HEK293 (cell line): ENCODE data around the gene JMJD4.
A peak's percentile ranks its signal among the peaks of the same experiment; 100 is the strongest.

ENCODE experiments used
- CTCF ChIA-PET: fragments of 350-600 bp; formaldehyde crosslinking; extraction: SDS; loops from one replicate; lab custom pipeline; 2021; ENCODE audit warnings: antibody characterized with exemption; lab: Yijun Ruan, JAX
- POLR2A ChIA-PET: fragments of 300-600 bp; formaldehyde crosslinking; extraction: SDS; loops from one replicate; lab custom pipeline; 2020; ENCODE audit warnings: antibody characterized with exemption, inconsistent platforms; lab: Yijun Ruan, JAX
- H3K27ac ChIP-seq: fragments of 200-500 bp; sonication (Bioruptor generic); 2 replicates; pipeline ENCODE4 v1.5.1; 2014; ENCODE audit warnings: low read depth, low read length, control low read depth, inconsistent platforms; ENCODE audit errors: extremely low read depth
- H3K36me3 ChIP-seq, 2 experiments: fragments of 200-500 bp in 1 of 2; sonication (Bioruptor generic) in 1 of 2; 1 replicate in 1 of 2; 2 replicates in 1 of 2; pipeline ENCODE4 v1.5.1; 2014 to 2017; ENCODE audit warnings: inconsistent platforms in 2 of 2, low read length in 2 of 2; ENCODE audit not compliant: control insufficient read depth in 2 of 2, insufficient read depth in 1 of 2
- H3K4me1 ChIP-seq: fragments of 200-500 bp; sonication (Bioruptor generic); 2 replicates; pipeline ENCODE4 v1.5.1; 2014; ENCODE audit warnings: mild to moderate bottlenecking, low read length, inconsistent platforms; ENCODE audit not compliant: control insufficient read depth, insufficient read depth
- H3K4me3 ChIP-seq: 2 replicates; pipeline ENCODE4 v1.5.1; 2011; ENCODE audit warnings: low read depth, mild to moderate bottlenecking, control low read depth, low read length, moderate library complexity
- H3K9me3 ChIP-seq: fragments of 200-500 bp; sonication (Bioruptor generic); 2 replicates; pipeline ENCODE4 v1.5.1; 2014; ENCODE audit warnings: low read depth, low read length, inconsistent platforms; ENCODE audit not compliant: control insufficient read depth, insufficient read depth
- GLIS1 ChIP-seq: fragments of 450-650 bp; formaldehyde crosslinking; IDR thresholded peaks from 2 replicates; pipeline ENCODE4 v1.5.1; 2016; ENCODE audit warnings: missing biosample characterization, missing genetic modification characterization
- KLF1 ChIP-seq: fragments of 450-650 bp; formaldehyde crosslinking; IDR thresholded peaks from 2 replicates; pipeline ENCODE4 v1.5.1; 2016; ENCODE audit warnings: missing biosample characterization, missing genetic modification characterization
- RBAK ChIP-seq: fragments of 450-650 bp; formaldehyde crosslinking; IDR thresholded peaks from 2 replicates; pipeline ENCODE4 v1.5.1; 2016; ENCODE audit warnings: missing biosample characterization, missing genetic modification characterization
- SALL2 ChIP-seq: fragments of 450-650 bp; formaldehyde crosslinking; IDR thresholded peaks from 2 replicates; pipeline ENCODE4 v1.5.0; 2017; ENCODE audit warnings: missing biosample characterization, mild to moderate bottlenecking, missing genetic modification characterization, borderline replicate concordance
- TRIM28 ChIP-seq: IDR thresholded peaks from 2 replicates; pipeline ENCODE4 v1.6.1; 2011; ENCODE audit warnings: low read length, control low read depth, borderline replicate concordance
- WT1 ChIP-seq: fragments of 450-650 bp; formaldehyde crosslinking; IDR thresholded peaks from 2 replicates; pipeline ENCODE4 v1.5.1; 2016; ENCODE audit warnings: missing biosample characterization, missing genetic modification characterization
- ZBTB17 ChIP-seq: fragments of 450-650 bp; formaldehyde crosslinking; IDR thresholded peaks from 2 replicates; pipeline ENCODE4 v1.5.1; 2016; ENCODE audit warnings: missing biosample characterization, missing genetic modification characterization
- ZBTB20 ChIP-seq: fragments of 450-650 bp; formaldehyde crosslinking; IDR thresholded peaks from 2 replicates; pipeline ENCODE4 v1.5.1; 2016; ENCODE audit warnings: missing biosample characterization, missing genetic modification characterization
- ZFP41 ChIP-seq: fragments of 450-650 bp; formaldehyde crosslinking; IDR thresholded peaks from 2 replicates; pipeline ENCODE4 v1.5.1; 2016; ENCODE audit warnings: missing biosample characterization, missing genetic modification characterization, borderline replicate concordance
- ZNF155 ChIP-seq: fragments of 450-650 bp; formaldehyde crosslinking; IDR thresholded peaks from 2 replicates; pipeline ENCODE4 v1.5.1; 2016; ENCODE audit warnings: missing biosample characterization, missing genetic modification characterization
- ZNF157 ChIP-seq: fragments of 450-650 bp; formaldehyde crosslinking; IDR thresholded peaks from 2 replicates; pipeline ENCODE4 v1.5.1; 2016; ENCODE audit warnings: missing biosample characterization, missing genetic modification characterization
- ZNF18 ChIP-seq: fragments of 450-650 bp; formaldehyde crosslinking; IDR thresholded peaks from 2 replicates; pipeline ENCODE4 v1.5.1; 2016; ENCODE audit warnings: missing biosample characterization, missing genetic modification characterization
- ZNF211 ChIP-seq: fragments of 450-650 bp; formaldehyde crosslinking; IDR thresholded peaks from 2 replicates; pipeline ENCODE4 v1.5.1; 2016; ENCODE audit warnings: low read depth, missing biosample characterization, missing genetic modification characterization
- ZNF266 ChIP-seq: fragments of 450-650 bp; formaldehyde crosslinking; IDR thresholded peaks from 2 replicates; pipeline ENCODE4 v1.5.1; 2016; ENCODE audit warnings: missing biosample characterization, missing genetic modification characterization, low read depth
- ZNF292 ChIP-seq: fragments of 450-650 bp; formaldehyde crosslinking; IDR thresholded peaks from 2 replicates; pipeline ENCODE4 v1.5.1; 2016; ENCODE audit warnings: low read depth, missing biosample characterization, missing genetic modification characterization, borderline replicate concordance
- ZNF366 ChIP-seq: fragments of 450-650 bp; formaldehyde crosslinking; conservative IDR thresholded peaks from 2 replicates; pipeline ENCODE4 v1.5.1; 2016; ENCODE audit warnings: missing biosample characterization, missing genetic modification characterization
- ZNF449 ChIP-seq: fragments of 450-650 bp; formaldehyde crosslinking; IDR thresholded peaks from 2 replicates; pipeline ENCODE4 v1.5.1; 2017; ENCODE audit warnings: missing biosample characterization, mild to moderate bottlenecking, missing genetic modification characterization, moderate library complexity
- ZNF544 ChIP-seq: fragments of 450-650 bp; formaldehyde crosslinking; IDR thresholded peaks from 2 replicates; pipeline ENCODE4 v1.5.0; 2017; ENCODE audit warnings: missing biosample characterization, missing genetic modification characterization
- ZNF560 ChIP-seq: fragments of 450-650 bp; formaldehyde crosslinking; IDR thresholded peaks from 2 replicates; pipeline ENCODE4 v1.5.1; 2017; ENCODE audit warnings: missing biosample characterization, missing genetic modification characterization, borderline replicate concordance
- ZNF571 ChIP-seq: fragments of 450-650 bp; formaldehyde crosslinking; IDR thresholded peaks from 2 replicates; pipeline ENCODE4 v1.5.0; 2017; ENCODE audit warnings: missing biosample characterization, missing genetic modification characterization
- ZNF645 ChIP-seq: fragments of 450-650 bp; formaldehyde crosslinking; IDR thresholded peaks from 2 replicates; pipeline ENCODE4; 2016; ENCODE audit warnings: missing biosample characterization, missing genetic modification characterization
- ZNF768 ChIP-seq: fragments of 450-650 bp; formaldehyde crosslinking; IDR thresholded peaks from 2 replicates; pipeline ENCODE4 v1.5.1; 2018; ENCODE audit warnings: missing biosample characterization, mild to moderate bottlenecking, missing genetic modification characterization
- TF ChIP-seq, protein P1 (sequence below): fragments of 450-650 bp; formaldehyde crosslinking; IDR thresholded peaks from 2 replicates; pipeline ENCODE4 v1.5.1; 2016; ENCODE audit warnings: missing biosample characterization, missing genetic modification characterization
- TF ChIP-seq, protein P2 (sequence below): fragments of 450-650 bp; formaldehyde crosslinking; IDR thresholded peaks from 2 replicates; pipeline ENCODE4 v1.5.1; 2016; ENCODE audit warnings: missing biosample characterization, missing genetic modification characterization
- TF ChIP-seq, protein P3 (sequence below): fragments of 450-650 bp; formaldehyde crosslinking; IDR thresholded peaks from 2 replicates; pipeline ENCODE4 v1.5.1; 2016; ENCODE audit warnings: missing biosample characterization, missing genetic modification characterization

The JMJD4 gene

DNA sequence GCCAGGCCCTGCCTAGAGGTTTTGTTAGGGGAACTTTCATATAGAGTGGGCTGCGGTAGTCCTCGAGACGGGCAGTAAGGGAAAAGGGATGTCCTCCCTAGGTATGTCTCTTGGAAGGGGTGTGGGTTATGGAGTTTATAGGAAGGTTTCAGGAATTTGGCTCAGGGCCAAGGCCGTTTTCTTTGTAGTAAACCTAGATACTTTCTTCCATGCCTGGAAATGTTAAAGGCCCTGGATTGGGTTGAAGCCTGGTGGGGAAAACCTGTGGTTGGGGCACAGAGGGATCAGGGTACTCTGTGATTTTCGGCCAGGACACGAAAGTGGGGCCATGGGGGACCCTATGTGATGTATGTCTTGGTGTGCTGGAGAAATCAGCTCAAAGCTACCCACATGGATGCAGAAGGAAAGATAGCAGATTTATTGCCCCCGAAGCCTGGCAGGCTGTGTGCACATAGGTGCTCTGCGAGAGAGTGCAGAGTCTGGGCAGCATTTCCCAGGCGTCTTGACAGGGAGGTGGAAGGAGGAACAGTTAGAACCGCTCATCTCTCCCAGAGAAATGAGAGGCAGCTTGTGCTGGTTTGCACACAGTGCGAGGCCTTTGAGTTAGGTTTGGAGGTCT, 1.8 kb upstream of the JMJD4 start:
- Histone ChIP-seq H3K4me1 (peaks cover 10% of the 10 kb centered on the region; the same call in 1 of the 2 replicates), H3K27ac (no peak overlapping the region), H3K9me3 (no peaks in the 10 kb centered on the region), H3K36me3 (peaks cover 6 to 52% of the 10 kb centered on the region in 2 experiments; a peak in 2 of 3 replicates), H3K4me3 (no peak overlapping the region)
- ChIA-PET POLR2A (interaction anchor here (2.3 kb wide), 1 partner anchor 9 kb away, joined by 8 read pairs; no protein-coding TSS in a partner anchor), CTCF (no interaction called here)
- peak; percentile 82 for TF ChIP-seq ZBTB17 (tag by site-specific recombination)
- TF ChIP-seq TRIM28, result no peak
- TF ChIP-seq GLIS1, result no peak
- no peak for TF ChIP-seq ZNF560 (tag by site-specific recombination)
- no peak for TF ChIP-seq ZNF211 (tag by site-specific recombination)
- no peak for TF ChIP-seq ZNF571 (tag by site-specific recombination)
- no peak for TF ChIP-seq ZNF18 (tag by site-specific recombination)
- no peak for TF ChIP-seq ZNF155
- no peak for TF ChIP-seq ZBTB20 (tag by site-specific recombination)
- TF ChIP-seq ZNF266, result no peak
- no peak for TF ChIP-seq KLF1
- TF ChIP-seq ZNF768 (tag by site-specific recombination), result no peak
- TF ChIP-seq WT1 (tag by site-specific recombination), result no peak
- TF ChIP-seq SALL2 (tag by site-specific recombination), result no peak
- TF ChIP-seq ZNF544 (tag by site-specific recombination), result 0 out of 2 replicates have a peak, but pooled peaks have one; percentile 30
- TF ChIP-seq RBAK (tag by site-specific recombination), result no peak

GRCh38 chr1:227735539-227736285, 610 bp upstream of the JMJD4 start:
- Histone ChIP-seq H3K36me3 (peaks cover 6 to 57% of the 10 kb centered on the region in 2 experiments; a peak in 2 of 3 replicates), H3K4me1 (peaks cover 13% of the 10 kb centered on the region; the same call in 1 of the 2 replicates), H3K9me3 (no peaks in the 10 kb centered on the region), H3K27ac (peak overlapping the region; percentile 89; the same call in 1 of the 2 replicates), H3K4me3 (peak overlapping the region; percentile 75)
- CTCF ChIA-PET, result interaction anchor here (0.7 kb wide), 1 partner anchor 1577 kb away, joined by 3 read pairs; no protein-coding TSS in a partner anchor
- POLR2A ChIA-PET, result interaction anchor here (0.6 to 2.3 kb wide), 10 partner anchors 8 to 346 kb away, joined by 3 to 8 read pairs (median 5); partner anchors contain the start of genes WNT9A and ZNF678
- TF ChIP-seq, protein P1, sequence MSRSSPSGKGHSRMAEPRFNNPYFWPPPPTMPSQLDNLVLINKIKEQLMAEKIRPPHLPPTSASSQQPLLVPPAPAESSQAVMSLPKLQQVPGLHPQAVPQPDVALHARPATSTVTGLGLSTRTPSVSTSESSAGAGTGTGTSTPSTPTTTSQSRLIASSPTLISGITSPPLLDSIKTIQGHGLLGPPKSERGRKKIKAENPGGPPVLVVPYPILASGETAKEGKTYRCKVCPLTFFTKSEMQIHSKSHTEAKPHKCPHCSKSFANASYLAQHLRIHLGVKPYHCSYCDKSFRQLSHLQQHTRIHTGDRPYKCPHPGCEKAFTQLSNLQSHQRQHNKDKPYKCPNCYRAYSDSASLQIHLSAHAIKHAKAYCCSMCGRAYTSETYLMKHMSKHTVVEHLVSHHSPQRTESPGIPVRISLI, result no peak
- TF ChIP-seq, protein P2, sequence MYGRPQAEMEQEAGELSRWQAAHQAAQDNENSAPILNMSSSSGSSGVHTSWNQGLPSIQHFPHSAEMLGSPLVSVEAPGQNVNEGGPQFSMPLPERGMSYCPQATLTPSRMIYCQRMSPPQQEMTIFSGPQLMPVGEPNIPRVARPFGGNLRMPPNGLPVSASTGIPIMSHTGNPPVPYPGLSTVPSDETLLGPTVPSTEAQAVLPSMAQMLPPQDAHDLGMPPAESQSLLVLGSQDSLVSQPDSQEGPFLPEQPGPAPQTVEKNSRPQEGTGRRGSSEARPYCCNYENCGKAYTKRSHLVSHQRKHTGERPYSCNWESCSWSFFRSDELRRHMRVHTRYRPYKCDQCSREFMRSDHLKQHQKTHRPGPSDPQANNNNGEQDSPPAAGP (tag by site-specific recombination), result peak; percentile 93
- TF ChIP-seq ZNF571 (tag by site-specific recombination) (no peak), ZNF366 (tag by site-specific recombination) (peak; percentile 62; the same call in 1 of the 2 replicates), ZNF292 (peak; percentile 34; the same call in 1 of the 2 replicates), ZNF645 (tag by site-specific recombination) (0 out of 2 replicates have a peak, but pooled peaks have one; percentile 78), ZFP41 (tag by site-specific recombination) (0 out of 2 replicates have a peak, but pooled peaks have one; percentile 63), GLIS1 (peak; percentile 10; the same call in 1 of the 2 replicates), ZNF157 (tag by site-specific recombination) (no peak), ZBTB20 (tag by site-specific recombination) (peak; percentile 69; the same call in 1 of the 2 replicates), ZNF449 (tag by site-specific recombination) (peak; percentile 91; the same call in 1 of the 2 replicates)
- TF ChIP-seq, protein P3, sequence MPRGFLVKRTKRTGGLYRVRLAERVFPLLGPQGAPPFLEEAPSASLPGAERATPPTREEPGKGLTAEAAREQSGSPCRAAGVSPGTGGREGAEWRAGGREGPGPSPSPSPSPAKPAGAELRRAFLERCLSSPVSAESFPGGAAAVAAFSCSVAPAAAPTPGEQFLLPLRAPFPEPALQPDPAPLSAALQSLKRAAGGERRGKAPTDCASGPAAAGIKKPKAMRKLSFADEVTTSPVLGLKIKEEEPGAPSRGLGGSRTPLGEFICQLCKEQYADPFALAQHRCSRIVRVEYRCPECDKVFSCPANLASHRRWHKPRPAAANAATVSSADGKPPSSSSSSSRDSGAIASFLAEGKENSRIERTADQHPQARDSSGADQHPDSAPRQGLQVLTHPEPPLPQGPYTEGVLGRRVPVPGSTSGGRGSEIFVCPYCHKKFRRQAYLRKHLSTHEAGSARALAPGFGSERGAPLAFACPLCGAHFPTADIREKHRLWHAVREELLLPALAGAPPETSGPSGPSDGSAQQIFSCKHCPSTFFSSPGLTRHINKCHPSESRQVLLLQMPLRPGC (tag by site-specific recombination), result peak; percentile 4; the same call in 1 of the 2 replicates
